Prostate gland (tissue), 2 donors: ENCODE results near the gene PLCB1. TPM values are rescaled to one million over a fixed set of nuclear protein-coding genes. Genes with fewer than 3 reads are reported as not detected.

Experiments
- DNase-seq: peaks from one replicate; pipeline ENCODE4 v3.0.0-alpha.2; 2019; ENCODE audit warnings: low spot score
- H3K27ac ChIP-seq, 2 donors: fragments of 200-600 bp; sonication (generic); 2 replicates each; pipeline ENCODE4 v1.5.1; 2017 to 2019
- H3K27me3 ChIP-seq: fragments of 200-600 bp; sonication (generic); replicated peaks from 2 replicates; pipeline ENCODE4 v1.5.1; 2019; ENCODE audit not compliant: insufficient read depth
- H3K36me3 ChIP-seq, 2 donors: fragments of 200-600 bp; sonication (generic); 1 replicate in 1 of 2; 2 replicates in 1 of 2; pipeline versions ENCODE4 v1.5.1 to v1.8.1; 2017 to 2019
- H3K4me1 ChIP-seq: fragments of 200-600 bp; sonication (generic); replicated peaks from 2 replicates; pipeline ENCODE4 v1.5.1; 2019
- H3K4me3 ChIP-seq, 2 donors: fragments of 200-600 bp; sonication (generic); 2 replicates each; pipeline ENCODE4 v1.5.1; 2017 to 2019
- H3K9me3 ChIP-seq: fragments of 200-600 bp; sonication (generic); 2 replicates; pipeline ENCODE4 v1.5.1; 2017
- CTCF ChIP-seq, 4 experiments: fragments of 200-600 bp in 2 of 4; fragments of 450-650 bp in 2 of 4; sonication (generic) in 2 of 4; IDR thresholded peaks; 1 replicate in 3 of 4; 2 replicates in 1 of 4; pipeline ENCODE4 v1.5.1; 2016 to 2019; ENCODE audit warnings: antibody characterized with exemption in 4 of 4, mild to moderate bottlenecking in 2 of 4, moderate library complexity in 2 of 4
- POLR2A ChIP-seq: fragments of 450-650 bp; IDR thresholded peaks from one replicate; pipeline ENCODE4 v1.6.1; 2016; ENCODE audit warnings: antibody characterized with exemption, mild to moderate bottlenecking
- POLR2AphosphoS5 ChIP-seq: sonication (generic); formaldehyde crosslinking; IDR thresholded peaks from one replicate; pipeline ENCODE4 v1.6.1; 2017; ENCODE audit warnings: antibody characterized with exemption
- WGBS: methylation state at CpG from one replicate; pipeline ENCODE4 v1.1.5; 2018; 5-methylcytosine and 5-hydroxymethylcytosine counted together
- intact Hi-C: fragments of 100-400 bp; cut with DNase I; formaldehyde crosslinking; loops from one replicate; pipeline ENCODE4 v1.14.2; 2022
- total RNA-seq, 2 donors: library from RNA; depleted of rRNA; stranded (reverse); fragments of >200 nt; gene quantifications; one replicate each; pipeline ENCODE4 v1.1.0, GENCODE V29; 2016

The PLCB1 gene
- total RNA-seq, 2 donors from 2014 or later: 24.3 to 26.3 TPM

GRCh38 chr20:8645326-8645725, 513.3 kb downstream of the PLCB1 start:
- H3K4me3 ChIP-seq: no peak overlapping the region
- intact Hi-C loops: no loop called here
- no peak overlapping the region for H3K27ac ChIP-seq
- no peaks in the 10 kb centered on the region for H3K4me1 ChIP-seq
- 94% methylated on average over 1 of the region's 1 CpG for WGBS
- no peaks in the 10 kb centered on the region for H3K36me3 ChIP-seq
- no peak for DNase-seq
- H3K9me3 ChIP-seq: no peaks in the 10 kb centered on the region
- no peak for TF ChIP-seq POLR2AphosphoS5
- TF ChIP-seq CTCF (IDR thresholded peaks at IDR 0.05): no peak
- TF ChIP-seq POLR2A: no peak
- no peaks in the 10 kb centered on the region for H3K27me3 ChIP-seq

- no peak for DNase-seq
- H3K9me3 ChIP-seq: no peaks in the 10 kb centered on the region
- H3K4me1 ChIP-seq: no peaks in the 10 kb centered on the region
- no peak overlapping the region for H3K27ac ChIP-seq
- H3K36me3 ChIP-seq: no peaks in the 10 kb centered on the region
- TF ChIP-seq POLR2AphosphoS5: no peak
- no peak for TF ChIP-seq POLR2A
- no peak for TF ChIP-seq CTCF (IDR thresholded peaks at IDR 0.05)
- H3K4me3 ChIP-seq: no peak overlapping the region
- no peaks in the 10 kb centered on the region for H3K27me3 ChIP-seq
- intact Hi-C loops: no loop called here
- WGBS: 48% methylated on average over 4 of the region's 4 CpGs
Measured at GRCh38 chr20:8646033-8646441, 514.0 kb downstream of the PLCB1 start.

- intact Hi-C loops: no loop called here
- no peak overlapping the region for H3K4me3 ChIP-seq
- DNase-seq: no peak
- H3K9me3 ChIP-seq: no peaks in the 10 kb centered on the region
- H3K27ac ChIP-seq: no peak overlapping the region
- TF ChIP-seq POLR2AphosphoS5: no peak
- TF ChIP-seq CTCF (IDR thresholded peaks at IDR 0.05): no peak
- no peak for TF ChIP-seq POLR2A
- 93% methylated on average over 1 of the region's 1 CpG for WGBS
- H3K27me3 ChIP-seq: no peaks in the 10 kb centered on the region
- H3K4me1 ChIP-seq: no peaks in the 10 kb centered on the region
- H3K36me3 ChIP-seq: no peaks in the 10 kb centered on the region
Measured at GRCh38 chr20:8646716-8647115, 514.6 kb downstream of the PLCB1 start.

- Histone ChIP-seq H3K9me3 (no peaks in the 10 kb centered on the region), H3K36me3 (no peaks in the 10 kb centered on the region), H3K27ac (no peak overlapping the region), H3K27me3 (no peaks in the 10 kb centered on the region), H3K4me3 (no peak overlapping the region), H3K4me1 (no peaks in the 10 kb centered on the region)
- 65% methylated on average over 5 of the region's 5 CpGs for WGBS
- intact Hi-C loops: no loop called here
- TF ChIP-seq POLR2A (no peak), CTCF (IDR thresholded peaks at IDR 0.05) (no peak), POLR2AphosphoS5 (no peak)
- DNase-seq: no peak
Measured at GRCh38 chr20:8647961-8648441, 515.9 kb downstream of the PLCB1 start.

GRCh38 chr20:8648466-8648865, 516.4 kb downstream of the PLCB1 start:
- no peak overlapping the region for H3K4me3 ChIP-seq
- H3K4me1 ChIP-seq: no peaks in the 10 kb centered on the region
- intact Hi-C loops: no loop called here
- TF ChIP-seq POLR2AphosphoS5 (no peak), CTCF (IDR thresholded peaks at IDR 0.05) (no peak), POLR2A (no peak)
- WGBS: 56% methylated on average over 2 of the region's 2 CpGs
- H3K27me3 ChIP-seq: no peaks in the 10 kb centered on the region
- no peaks in the 10 kb centered on the region for H3K9me3 ChIP-seq
- DNase-seq: no peak
- no peaks in the 10 kb centered on the region for H3K36me3 ChIP-seq
- H3K27ac ChIP-seq: no peak overlapping the region
